HG03066 (cell line): ENCODE data around the gene REEP1.

Source experiments
- ATAC-seq: cut with Tn5 transposase; IDR thresholded peaks from one replicate; pipeline ENCODE4 v1.9.1; 2021; ENCODE audit warnings: low read depth; ENCODE audit not compliant: unreplicated experiment

Gene REEP1

GRCh38 chr2:86285571-86285970 is 51.9 kb downstream of the REEP1 start:
- no peak for ATAC-seq

GRCh38 chr2:86284987-86285386 is 52.4 kb downstream of the REEP1 start:
- no peak for ATAC-seq

- ATAC-seq = no peak
Measured at GRCh38 chr2:86284401-86284841, 53.0 kb downstream of the REEP1 start.

- no peak for ATAC-seq
Measured at GRCh38 chr2:86283411-86284030, 53.9 kb downstream of the REEP1 start.

- ATAC-seq = no peak
Measured at GRCh38 chr2:86281066-86281700, 56.2 kb downstream of the REEP1 start.

GRCh38 chr2:86280191-86280667 is 57.2 kb downstream of the REEP1 start:
- ATAC-seq = no peak

GRCh38 chr2:86275962-86276361 is 61.5 kb downstream of the REEP1 start:
- ATAC-seq = no peak

- ATAC-seq = no peak
Measured at GRCh38 chr2:86275384-86275799, 62.0 kb downstream of the REEP1 start.

- peak; percentile 61 for ATAC-seq
Measured at GRCh38 chr2:86274918-86275275, 62.5 kb downstream of the REEP1 start.

GRCh38 chr2:86274265-86274917 is 63.0 kb downstream of the REEP1 start:
- peak; percentile 49 for ATAC-seq

GRCh38 chr2:86272111-86272510 is 65.3 kb downstream of the REEP1 start:
- no peak for ATAC-seq

GRCh38 chr2:86271248-86271647 is 66.2 kb downstream of the REEP1 start:
- no peak for ATAC-seq

GRCh38 chr2:86263956-86264355 is 73.5 kb downstream of the REEP1 start:
- ATAC-seq = no peak

GRCh38 chr2:86260978-86261377 is 76.4 kb downstream of the REEP1 start:
- no peak for ATAC-seq

- no peak for ATAC-seq
Measured at GRCh38 chr2:86258106-86258505, 79.3 kb downstream of the REEP1 start.

GRCh38 chr2:86256982-86257381 is 80.4 kb downstream of the REEP1 start:
- no peak for ATAC-seq

GRCh38 chr2:86256300-86256699 is 81.1 kb downstream of the REEP1 start:
- no peak for ATAC-seq

- ATAC-seq = no peak
Measured at GRCh38 chr2:86254576-86255538, 82.6 kb downstream of the REEP1 start.

- ATAC-seq = no peak
Measured at GRCh38 chr2:86253424-86253823, 84.0 kb downstream of the REEP1 start.

GRCh38 chr2:86251840-86252266 is 85.6 kb downstream of the REEP1 start:
- no peak for ATAC-seq
